Fibroblast of villous mesenchyme (primary cell): ENCODE results near the gene RASAL2. TPM values are rescaled to one million over a fixed set of nuclear protein-coding genes. Genes with fewer than 3 reads are reported as not detected.

Source experiments
- DNase-seq: peaks from one replicate; pipeline ENCODE4 v3.0.0-alpha.2; 2010; ENCODE audit warnings: low read depth
- H3K4me3 ChIP-seq: 2 replicates; pipeline ENCODE4 v1.5.1; 2011; ENCODE audit warnings: low read depth, mild to moderate bottlenecking, low read length
- total RNA-seq: library from RNA; depleted of rRNA; stranded (reverse); fragments of >200 nt; gene quantifications from 2 replicates; pipeline ENCODE4 v1.2.3, GENCODE V29; 2012
- TF ChIP-seq, protein P1 (sequence below): IDR thresholded peaks from 2 replicates; pipeline ENCODE4 v1.5.1; 2012; ENCODE audit warnings: low read depth, mild to moderate bottlenecking, low read length; ENCODE audit not compliant: insufficient read depth

Gene RASAL2
- total RNA-seq, 1 donor: 40.6 TPM

DNA sequence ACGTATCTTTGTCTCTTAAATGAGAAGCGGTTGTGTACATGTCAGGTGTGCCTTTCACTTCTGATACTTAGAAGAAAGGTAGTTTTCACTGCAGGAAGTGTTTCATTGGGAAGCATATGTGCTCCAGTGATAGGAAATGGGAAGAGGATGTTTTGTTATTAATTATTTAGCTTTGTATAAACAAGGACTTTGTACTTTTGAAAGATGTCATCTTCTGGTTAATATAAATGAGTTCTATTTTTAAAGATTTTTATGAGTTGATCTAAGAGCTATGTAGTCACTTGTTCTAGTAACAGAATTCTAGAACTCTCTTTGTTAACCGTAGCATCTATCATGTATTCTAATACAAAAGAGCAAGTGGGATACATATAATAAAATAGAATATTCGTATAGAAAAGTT lies 130.5 kb downstream of the RASAL2 start:
- no peak overlapping the region for H3K4me3 ChIP-seq
- TF ChIP-seq, protein P1, sequence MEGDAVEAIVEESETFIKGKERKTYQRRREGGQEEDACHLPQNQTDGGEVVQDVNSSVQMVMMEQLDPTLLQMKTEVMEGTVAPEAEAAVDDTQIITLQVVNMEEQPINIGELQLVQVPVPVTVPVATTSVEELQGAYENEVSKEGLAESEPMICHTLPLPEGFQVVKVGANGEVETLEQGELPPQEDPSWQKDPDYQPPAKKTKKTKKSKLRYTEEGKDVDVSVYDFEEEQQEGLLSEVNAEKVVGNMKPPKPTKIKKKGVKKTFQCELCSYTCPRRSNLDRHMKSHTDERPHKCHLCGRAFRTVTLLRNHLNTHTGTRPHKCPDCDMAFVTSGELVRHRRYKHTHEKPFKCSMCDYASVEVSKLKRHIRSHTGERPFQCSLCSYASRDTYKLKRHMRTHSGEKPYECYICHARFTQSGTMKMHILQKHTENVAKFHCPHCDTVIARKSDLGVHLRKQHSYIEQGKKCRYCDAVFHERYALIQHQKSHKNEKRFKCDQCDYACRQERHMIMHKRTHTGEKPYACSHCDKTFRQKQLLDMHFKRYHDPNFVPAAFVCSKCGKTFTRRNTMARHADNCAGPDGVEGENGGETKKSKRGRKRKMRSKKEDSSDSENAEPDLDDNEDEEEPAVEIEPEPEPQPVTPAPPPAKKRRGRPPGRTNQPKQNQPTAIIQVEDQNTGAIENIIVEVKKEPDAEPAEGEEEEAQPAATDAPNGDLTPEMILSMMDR: no peak
- DNase-seq: no peak

GRCh38 chr1:178230881-178231409 lies 137.0 kb downstream of the RASAL2 start:
- H3K4me3 ChIP-seq: no peak overlapping the region
- TF ChIP-seq, protein P1: no peak
- no peak for DNase-seq

- no peak overlapping the region for H3K4me3 ChIP-seq
- DNase-seq: no peak
- TF ChIP-seq, protein P1: no peak
Observed at GRCh38 chr1:178232108-178232507, 138.2 kb downstream of the RASAL2 start.

- TF ChIP-seq, protein P1: no peak
- no peak overlapping the region for H3K4me3 ChIP-seq
- DNase-seq: peak; percentile 75
Observed at GRCh38 chr1:178232949-178233348, 139.0 kb downstream of the RASAL2 start.

- DNase-seq: peak; percentile 20
- TF ChIP-seq, protein P1: no peak
- no peak overlapping the region for H3K4me3 ChIP-seq
Observed at GRCh38 chr1:178237121-178237520, 143.2 kb downstream of the RASAL2 start.

DNA sequence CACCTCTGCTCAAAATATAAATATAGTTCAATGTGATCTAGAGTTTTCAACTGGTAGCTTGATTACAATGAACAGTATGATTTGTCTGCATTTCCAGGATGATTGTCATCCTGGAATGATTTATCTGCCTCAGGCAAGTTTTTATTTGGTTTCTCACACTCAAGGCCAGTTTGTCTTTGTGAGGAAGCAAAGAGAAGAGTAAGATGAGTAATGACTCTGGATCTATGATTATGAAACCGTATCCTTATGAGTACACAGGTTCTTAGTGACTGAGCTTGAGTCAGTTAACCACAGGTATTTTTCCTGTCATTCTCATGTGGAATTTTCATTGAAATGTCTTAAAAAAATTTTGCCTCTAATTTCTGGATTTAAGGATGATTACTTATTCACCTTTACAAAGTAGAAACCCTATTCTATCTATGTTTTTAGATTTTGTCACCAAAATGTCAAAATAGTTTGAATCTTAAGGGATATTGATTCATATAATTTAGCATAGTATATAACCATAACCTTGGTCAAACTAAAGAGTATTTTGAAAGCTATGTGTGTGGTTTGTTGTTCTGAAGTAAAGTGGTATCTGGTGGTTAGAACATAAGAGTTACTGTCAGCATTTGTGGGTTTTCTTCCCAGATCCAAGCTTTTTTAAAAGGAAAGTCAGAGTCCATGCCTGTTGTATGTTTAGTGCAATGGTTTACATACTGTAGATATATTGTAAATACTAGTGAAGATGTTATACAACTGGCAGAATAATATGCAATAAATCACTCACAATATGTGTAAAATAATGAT lies 145.0 kb downstream of the RASAL2 start:
- DNase-seq: peak; percentile 98
- TF ChIP-seq, protein P1: no peak
- no peak overlapping the region for H3K4me3 ChIP-seq
